ENCODE results near the gene STAP2.

Gene STAP2

GRCh38 chr19:4370418-4371041 is 31.9 kb upstream of the STAP2 start:
- DNase-seq (ENCODE audit: low read depth): no peak

- no peak for DNase-seq (ENCODE audit: low read depth)
Measured at GRCh38 chr19:4369888-4370260, 31.2 kb upstream of the STAP2 start.

- DNase-seq (ENCODE audit: low read depth): no peak
Measured at GRCh38 chr19:4369109-4369887, 30.7 kb upstream of the STAP2 start.

GRCh38 chr19:4368128-4368820 is 29.6 kb upstream of the STAP2 start:
- no peak for DNase-seq (ENCODE audit: low read depth)

- no peak for DNase-seq (ENCODE audit: low read depth)
Measured at GRCh38 chr19:4367781-4368127, 29.1 kb upstream of the STAP2 start.

GRCh38 chr19:4367336-4367723 is 28.7 kb upstream of the STAP2 start:
- no peak for DNase-seq (ENCODE audit: low read depth)

- no peak for DNase-seq (ENCODE audit: low read depth)
Measured at GRCh38 chr19:4366666-4367335, 28.2 kb upstream of the STAP2 start.

- no peak for DNase-seq (ENCODE audit: low read depth)
Measured at GRCh38 chr19:4365791-4366665, 27.4 kb upstream of the STAP2 start.

- DNase-seq (ENCODE audit: low read depth): no peak
Measured at GRCh38 chr19:4365341-4365740, 26.7 kb upstream of the STAP2 start.

GRCh38 chr19:4363571-4364304 is 25.1 kb upstream of the STAP2 start:
- no peak for DNase-seq (ENCODE audit: low read depth)

- DNase-seq (ENCODE audit: low read depth): no peak
Measured at GRCh38 chr19:4362831-4363545, 24.4 kb upstream of the STAP2 start.

- DNase-seq (ENCODE audit: low read depth): no peak
Measured at GRCh38 chr19:4362101-4362828, 23.6 kb upstream of the STAP2 start.

GRCh38 chr19:4361152-4362046 is 22.8 kb upstream of the STAP2 start:
- no peak for DNase-seq (ENCODE audit: low read depth)

- no peak for DNase-seq (ENCODE audit: low read depth)
Measured at GRCh38 chr19:4360641-4361151, 22.1 kb upstream of the STAP2 start.

GRCh38 chr19:4360081-4360569 is 21.5 kb upstream of the STAP2 start:
- no peak for DNase-seq (ENCODE audit: low read depth)

- no peak for DNase-seq (ENCODE audit: low read depth)
Measured at GRCh38 chr19:4359627-4360000, 21.0 kb upstream of the STAP2 start.

GRCh38 chr19:4358709-4359626 is 20.3 kb upstream of the STAP2 start:
- no peak for DNase-seq (ENCODE audit: low read depth)
